ENCODE results near the gene DOK6. TPM values are rescaled to one million over a fixed set of nuclear protein-coding genes. Genes with fewer than 3 reads are reported as not detected.

Gene DOK6
- total and polyA plus RNA-seq, 2 donors (not counting 1 experiment from before 2014, with no cell fraction given), result not detected

DNA sequence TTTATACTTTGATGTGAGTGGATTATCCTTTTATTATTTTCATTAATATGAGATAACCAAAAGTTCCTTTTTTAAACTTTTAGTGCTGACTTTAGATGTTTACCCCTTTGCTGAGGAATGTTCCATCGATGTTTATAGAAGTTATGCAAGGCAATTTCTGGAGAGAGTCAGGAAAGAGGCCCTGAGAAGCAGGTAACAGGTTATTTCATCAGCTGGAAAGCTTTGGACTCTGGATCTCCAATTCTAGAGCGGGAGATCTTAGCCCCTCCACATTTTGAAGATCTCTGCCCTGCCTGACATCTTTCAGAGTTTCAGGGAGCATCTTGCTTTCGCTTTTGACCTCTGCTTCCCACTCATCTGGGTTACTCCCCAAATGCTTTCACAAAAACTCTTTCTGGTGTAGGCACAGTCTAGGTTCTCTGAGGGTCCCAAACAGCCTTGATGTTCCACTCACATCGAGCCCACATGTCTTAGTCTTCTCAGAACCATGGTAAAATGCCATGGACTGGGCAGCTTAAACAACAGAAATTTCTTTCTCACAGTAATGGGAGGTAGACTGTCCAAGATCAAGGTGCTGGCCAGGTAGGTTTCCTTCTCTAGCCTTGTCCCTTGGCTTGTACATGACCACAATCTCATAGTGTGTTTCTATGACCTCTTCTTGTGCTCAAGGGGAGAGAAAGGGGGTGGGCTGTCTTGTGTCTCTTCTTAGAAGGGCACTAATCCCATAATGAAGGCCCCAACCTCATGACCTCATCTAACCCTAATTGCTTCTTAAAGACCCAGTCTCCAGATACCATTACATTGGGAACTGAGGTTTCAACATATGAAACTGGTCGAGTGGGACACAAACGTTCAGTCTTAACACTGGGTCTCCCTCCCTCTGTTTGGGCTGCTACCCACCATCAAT lies 87.1 kb downstream of the DOK6 start:
- H3K4me3 ChIP-seq (ENCODE audit: control extremely low read depth in 1 of 5, extremely low read depth in 1 of 5, insufficient read depth in 1 of 5, low read depth in 2 of 5, low read length in 4 of 5), result no peak overlapping the region
- DNase-seq, result no peak
- no peak overlapping the region for H2AFZ ChIP-seq (ENCODE audit: insufficient read depth, low read depth, low read length, poor library complexity, severe bottlenecking)
- H3K27ac Mint-ChIP-seq, result no peak overlapping the region
- H3K4me3 Mint-ChIP-seq, result no peak overlapping the region
- no peaks in the 10 kb centered on the region for H3K4me1 ChIP-seq (ENCODE audit: control insufficient read depth in 2 of 2, insufficient read depth in 2 of 2, low read length in 2 of 2)
- H3K36me3 ChIP-seq (replicated peaks in 1 of 2; ENCODE audit: control extremely low read depth in 1 of 2, control insufficient read depth in 1 of 2, extremely low read depth in 1 of 2, insufficient read depth in 2 of 2, low read length in 1 of 2), result no peaks in the 10 kb centered on the region
- H3K4me1 Mint-ChIP-seq, result no peaks in the 10 kb centered on the region
- H3K27me3 Mint-ChIP-seq, result no peaks in the 10 kb centered on the region
- H3K79me2 ChIP-seq (ENCODE audit: control insufficient read depth, insufficient read depth, low read length), result no peaks in the 10 kb centered on the region
- H3K9me3 ChIP-seq (ENCODE audit: control extremely low read depth in 1 of 3, control insufficient read depth in 2 of 3, insufficient read depth in 1 of 3, low read length in 2 of 3), result no peaks in the 10 kb centered on the region
- no peak for ATAC-seq (ENCODE audit: low read depth)
- CTCF ChIA-PET, result no interaction called here
- no peak overlapping the region for H3K27ac ChIP-seq (ENCODE audit: low read length in 2 of 2)
- H3K9me3 Mint-ChIP-seq (ENCODE audit: insufficient read depth), result peaks cover 6% of the 10 kb centered on the region
- H4K20me1 ChIP-seq (ENCODE audit: control insufficient read depth, insufficient read depth, low read length, poor library complexity, severe bottlenecking), result no peaks in the 10 kb centered on the region
- POLR2A ChIA-PET, result no interaction called here
- WGBS (ENCODE audit: insufficient coverage), result 95% methylated on average over 3 of the region's 6 CpGs
- TF ChIP-seq, protein P1, sequence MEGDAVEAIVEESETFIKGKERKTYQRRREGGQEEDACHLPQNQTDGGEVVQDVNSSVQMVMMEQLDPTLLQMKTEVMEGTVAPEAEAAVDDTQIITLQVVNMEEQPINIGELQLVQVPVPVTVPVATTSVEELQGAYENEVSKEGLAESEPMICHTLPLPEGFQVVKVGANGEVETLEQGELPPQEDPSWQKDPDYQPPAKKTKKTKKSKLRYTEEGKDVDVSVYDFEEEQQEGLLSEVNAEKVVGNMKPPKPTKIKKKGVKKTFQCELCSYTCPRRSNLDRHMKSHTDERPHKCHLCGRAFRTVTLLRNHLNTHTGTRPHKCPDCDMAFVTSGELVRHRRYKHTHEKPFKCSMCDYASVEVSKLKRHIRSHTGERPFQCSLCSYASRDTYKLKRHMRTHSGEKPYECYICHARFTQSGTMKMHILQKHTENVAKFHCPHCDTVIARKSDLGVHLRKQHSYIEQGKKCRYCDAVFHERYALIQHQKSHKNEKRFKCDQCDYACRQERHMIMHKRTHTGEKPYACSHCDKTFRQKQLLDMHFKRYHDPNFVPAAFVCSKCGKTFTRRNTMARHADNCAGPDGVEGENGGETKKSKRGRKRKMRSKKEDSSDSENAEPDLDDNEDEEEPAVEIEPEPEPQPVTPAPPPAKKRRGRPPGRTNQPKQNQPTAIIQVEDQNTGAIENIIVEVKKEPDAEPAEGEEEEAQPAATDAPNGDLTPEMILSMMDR (IDR thresholded peaks at IDR 0.05), result no peak
- no peak for TF ChIP-seq EZH2 (IDR thresholded peaks at IDR 0.05; ENCODE audit: borderline replicate concordance, insufficient read depth, low read depth, low read length, poor library complexity, severe bottlenecking)
- H3K9ac ChIP-seq (ENCODE audit: low read length), result no peak overlapping the region
- H3K27me3 ChIP-seq (replicated peaks in 1 of 4; ENCODE audit: control extremely low read depth in 1 of 4, control insufficient read depth in 3 of 4, insufficient read depth in 4 of 4, low read length in 3 of 4), result no peaks in the 10 kb centered on the region
- intact Hi-C loops (cut with micrococcal nuclease), result no loop called here
- no peak overlapping the region for H3K4me2 ChIP-seq (replicated peaks; ENCODE audit: low read depth, low read length, poor library complexity, severe bottlenecking)

DNA sequence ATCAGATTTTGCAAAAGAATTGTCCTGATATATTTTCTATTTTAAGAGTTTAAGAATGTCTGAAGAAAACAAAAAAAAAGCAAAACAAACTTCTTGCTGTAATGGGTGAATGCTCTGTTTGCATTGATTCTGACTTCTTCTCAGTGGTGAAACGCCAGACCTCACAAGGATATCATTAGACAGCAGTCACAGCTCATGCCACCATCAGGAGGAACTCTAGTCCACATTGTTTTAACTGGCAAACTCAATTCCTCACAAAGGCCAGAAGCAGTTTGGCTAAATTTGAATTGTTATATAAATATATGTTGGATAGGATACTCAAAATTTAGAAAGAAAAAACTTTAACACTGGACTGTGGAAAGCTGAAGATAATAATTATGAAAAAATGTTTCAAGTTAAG lies 89.4 kb downstream of the DOK6 start:
- no peak overlapping the region for H3K4me3 ChIP-seq (ENCODE audit: control extremely low read depth in 1 of 5, extremely low read depth in 1 of 5, insufficient read depth in 1 of 5, low read depth in 2 of 5, low read length in 4 of 5)
- H3K27me3 ChIP-seq (replicated peaks in 1 of 4; ENCODE audit: control extremely low read depth in 1 of 4, control insufficient read depth in 3 of 4, insufficient read depth in 4 of 4, low read length in 3 of 4), result no peaks in the 10 kb centered on the region
- H3K9me3 ChIP-seq (ENCODE audit: control extremely low read depth in 1 of 3, control insufficient read depth in 2 of 3, insufficient read depth in 1 of 3, low read length in 2 of 3), result peaks cover 0 to 5% (median 0%) of the 10 kb centered on the region in 3 donors
- peaks cover 6% of the 10 kb centered on the region for H3K9me3 Mint-ChIP-seq (ENCODE audit: insufficient read depth)
- H3K27me3 Mint-ChIP-seq, result no peaks in the 10 kb centered on the region
- H3K27ac ChIP-seq (ENCODE audit: low read length in 2 of 2), result no peak overlapping the region
- WGBS (ENCODE audit: insufficient coverage), result no CpG with 5 or more reads among the region's 1 CpG
- ATAC-seq (ENCODE audit: low read depth) (no peak), DNase-seq (no peak)
- H3K4me3 Mint-ChIP-seq, result no peak overlapping the region
- H3K9ac ChIP-seq (ENCODE audit: low read length), result no peak overlapping the region
- H4K20me1 ChIP-seq (ENCODE audit: control insufficient read depth, insufficient read depth, low read length, poor library complexity, severe bottlenecking), result no peaks in the 10 kb centered on the region
- no peaks in the 10 kb centered on the region for H3K36me3 ChIP-seq (replicated peaks in 1 of 2; ENCODE audit: control extremely low read depth in 1 of 2, control insufficient read depth in 1 of 2, extremely low read depth in 1 of 2, insufficient read depth in 2 of 2, low read length in 1 of 2)
- ChIA-PET POLR2A (no interaction called here), CTCF (no interaction called here)
- H3K27ac Mint-ChIP-seq, result no peak overlapping the region
- no peak overlapping the region for H2AFZ ChIP-seq (ENCODE audit: insufficient read depth, low read depth, low read length, poor library complexity, severe bottlenecking)
- TF ChIP-seq, protein P1 (IDR thresholded peaks at IDR 0.05), result no peak
- TF ChIP-seq EZH2 (IDR thresholded peaks at IDR 0.05; ENCODE audit: borderline replicate concordance, insufficient read depth, low read depth, low read length, poor library complexity, severe bottlenecking), result no peak
- no peaks in the 10 kb centered on the region for H3K4me1 Mint-ChIP-seq
- no peaks in the 10 kb centered on the region for H3K4me1 ChIP-seq (ENCODE audit: control insufficient read depth in 2 of 2, insufficient read depth in 2 of 2, low read length in 2 of 2)
- H3K79me2 ChIP-seq (ENCODE audit: control insufficient read depth, insufficient read depth, low read length), result no peaks in the 10 kb centered on the region
- H3K4me2 ChIP-seq (replicated peaks; ENCODE audit: low read depth, low read length, poor library complexity, severe bottlenecking), result no peak overlapping the region
- intact Hi-C loops (cut with micrococcal nuclease), result no loop called here

Data from B cell (primary cell).